ENCODE measurements around the gene STUM.
A peak's percentile ranks its signal among the peaks of the same experiment; 100 is the strongest.

- no peak for TF ChIP-seq POLR2A (IDR thresholded peaks at IDR 0.05)
- TF ChIP-seq, protein P1, sequence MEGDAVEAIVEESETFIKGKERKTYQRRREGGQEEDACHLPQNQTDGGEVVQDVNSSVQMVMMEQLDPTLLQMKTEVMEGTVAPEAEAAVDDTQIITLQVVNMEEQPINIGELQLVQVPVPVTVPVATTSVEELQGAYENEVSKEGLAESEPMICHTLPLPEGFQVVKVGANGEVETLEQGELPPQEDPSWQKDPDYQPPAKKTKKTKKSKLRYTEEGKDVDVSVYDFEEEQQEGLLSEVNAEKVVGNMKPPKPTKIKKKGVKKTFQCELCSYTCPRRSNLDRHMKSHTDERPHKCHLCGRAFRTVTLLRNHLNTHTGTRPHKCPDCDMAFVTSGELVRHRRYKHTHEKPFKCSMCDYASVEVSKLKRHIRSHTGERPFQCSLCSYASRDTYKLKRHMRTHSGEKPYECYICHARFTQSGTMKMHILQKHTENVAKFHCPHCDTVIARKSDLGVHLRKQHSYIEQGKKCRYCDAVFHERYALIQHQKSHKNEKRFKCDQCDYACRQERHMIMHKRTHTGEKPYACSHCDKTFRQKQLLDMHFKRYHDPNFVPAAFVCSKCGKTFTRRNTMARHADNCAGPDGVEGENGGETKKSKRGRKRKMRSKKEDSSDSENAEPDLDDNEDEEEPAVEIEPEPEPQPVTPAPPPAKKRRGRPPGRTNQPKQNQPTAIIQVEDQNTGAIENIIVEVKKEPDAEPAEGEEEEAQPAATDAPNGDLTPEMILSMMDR (IDR thresholded peaks at IDR 0.05 in 4 of 5, conservative IDR thresholded peaks at IDR 0.05 in 1 of 5) = peak; percentile 55 to 82 (median 74)
Observed at GRCh38 chr1:226608699-226609505, 60.3 kb downstream of the STUM start.

Data from gastrocnemius medialis (tissue), 4 donors.